GM12878 (cell line): ENCODE results near the gene GORASP1. TPM values are rescaled to one million over a fixed set of nuclear protein-coding genes. Genes with fewer than 3 reads are reported as not detected.
A peak's percentile ranks its signal among the peaks of the same experiment; 100 is the strongest.

Source experiments
- ATAC-seq: fragments of 200-7000 bp; cut with Tn5 transposase; 3 replicates; pipeline ENCODE4 v1.9.1; 2020; ENCODE audit warnings: mild to moderate bottlenecking, moderate library complexity
- BruUV-seq: library from RNA; stranded (reverse); fragments of 400-500 nt; replicated peaks from 2 replicates; lab custom pipeline; 2021; lab: Mats Ljungman, UMichigan
- CTCF ChIA-PET: fragments of 300-600 bp; sonication (Branson Sonifier 250); formaldehyde crosslinking; extraction: SDS; loops from one replicate; lab custom pipeline; 2021; ENCODE audit warnings: inconsistent platforms; lab: Yijun Ruan, JAX
- POLR2A ChIA-PET: fragments of 350-600 bp; formaldehyde crosslinking; extraction: SDS; loops from one replicate; lab custom pipeline; 2021; ENCODE audit warnings: inconsistent platforms; lab: Charles Lee
- RAD21 ChIA-PET: fragments of 300-600 bp; sonication (Branson Sonifier 250); formaldehyde crosslinking; loops from one replicate; lab custom pipeline; 2023; ENCODE audit warnings: antibody characterized with exemption; ENCODE audit not compliant: unreplicated experiment; lab: Charles Lee
- SMC1A ChIA-PET: fragments of 300-600 bp; sonication (Branson Sonifier 250); formaldehyde crosslinking; loops from one replicate; lab custom pipeline; 2023; ENCODE audit not compliant: unreplicated experiment, uncharacterized antibody; lab: Charles Lee
- DNase-seq: peaks from one replicate; pipeline ENCODE4 v3.0.0-alpha.2; 2011; ENCODE audit warnings: low read depth, low spot score
- FAIRE-seq: peaks from 3 replicates; lab custom pipeline; 2011; peaks lifted over from hg19 to GRCh38; lab: Jason Lieb, UNC
- H2AFZ ChIP-seq: 2 replicates; pipeline ENCODE4 v1.6.0; 2011; ENCODE audit warnings: low read depth, low read length, control low read depth; ENCODE audit not compliant: control insufficient read depth
- H3K27ac ChIP-seq: 2 replicates; pipeline ENCODE4 v1.5.1; 2011; ENCODE audit warnings: control low read depth; ENCODE audit not compliant: control insufficient read depth, insufficient read depth
- H3K27me3 ChIP-seq, 2 experiments: replicated peaks in 1 of 2; 2 replicates each; pipeline versions ENCODE4 v1.6.0 to v1.6.1; 2011; ENCODE audit warnings: low read length in 1 of 2; ENCODE audit not compliant: control insufficient read depth in 2 of 2, insufficient read depth in 2 of 2
- H3K36me3 ChIP-seq, 2 experiments: 2 replicates each; pipeline ENCODE4 v1.5.1; 2011; ENCODE audit warnings: low read length in 1 of 2; ENCODE audit not compliant: control insufficient read depth in 2 of 2, insufficient read depth in 2 of 2
- H3K4me1 ChIP-seq: 2 replicates; pipeline ENCODE4 v1.6.1; 2011; ENCODE audit warnings: mild to moderate bottlenecking, low read length, moderate library complexity, mixed read lengths; ENCODE audit not compliant: control insufficient read depth, insufficient read depth
- H3K4me2 ChIP-seq: 2 replicates; pipeline ENCODE4 v1.6.0; 2011; ENCODE audit warnings: control low read depth; ENCODE audit not compliant: control insufficient read depth, insufficient read depth
- H3K4me3 ChIP-seq: fragments of 200-600 bp; sonication (generic); 2 replicates; pipeline ENCODE4 v1.5.1; 2016
- H3K79me2 ChIP-seq: 2 replicates; pipeline ENCODE4 v1.6.0; 2011; ENCODE audit warnings: low read length; ENCODE audit not compliant: control insufficient read depth, insufficient read depth
- H3K9ac ChIP-seq: 2 replicates; pipeline ENCODE4 v1.8.0; 2011; ENCODE audit warnings: low read length, control low read depth, mixed read lengths; ENCODE audit not compliant: control insufficient read depth, insufficient read depth
- H3K9me3 ChIP-seq: replicated peaks from 3 replicates; pipeline ENCODE4 v1.5.1; 2011; ENCODE audit warnings: mild to moderate bottlenecking, low read length; ENCODE audit not compliant: control insufficient read depth, insufficient read depth
- H4K20me1 ChIP-seq: 2 replicates; pipeline ENCODE4 v1.6.0; 2011; ENCODE audit not compliant: control insufficient read depth, insufficient read depth
- CBFB ChIP-seq: IDR thresholded peaks from 2 replicates; pipeline ENCODE4 v1.6.1; 2016; ENCODE audit warnings: antibody characterized with exemption, low read depth
- CEBPZ ChIP-seq: fragments of 150-350 bp; IDR thresholded peaks from 2 replicates; pipeline ENCODE4 v1.6.1; 2016; ENCODE audit warnings: low read depth, low read length
- CHD4 ChIP-seq: fragments of 200-600 bp; sonication (generic); IDR thresholded peaks from 2 replicates; pipeline ENCODE4 v1.6.1; 2016; ENCODE audit warnings: mild to moderate bottlenecking
- MXI1 ChIP-seq: fragments of 150-350 bp; IDR thresholded peaks from 2 replicates; pipeline ENCODE4 v1.6.1; 2011; ENCODE audit warnings: low read depth, mild to moderate bottlenecking, inconsistent platforms, low read length, improper control_type of control experiment
- NR2F1 ChIP-seq: fragments of 450-650 bp; conservative IDR thresholded peaks from 2 replicates; pipeline ENCODE4 v1.6.1; 2017; ENCODE audit warnings: mild to moderate bottlenecking
- PAX5 ChIP-seq: IDR thresholded peaks from 2 replicates; pipeline ENCODE4 v1.6.1; 2011; ENCODE audit warnings: low read depth, low read length, borderline replicate concordance
- POLR2A ChIP-seq: IDR thresholded peaks from 2 replicates; pipeline ENCODE4 v1.6.1; 2011; ENCODE audit warnings: low read depth, mild to moderate bottlenecking, low read length
- SPI1 ChIP-seq: IDR thresholded peaks from 2 replicates; pipeline ENCODE4 v1.6.1; 2011; ENCODE audit warnings: low read depth, mild to moderate bottlenecking, low read length, moderate library complexity, borderline replicate concordance; ENCODE audit not compliant: insufficient read depth
- SUZ12 ChIP-seq: fragments of 200-600 bp; sonication (generic); IDR thresholded peaks from one replicate; pipeline ENCODE4 v1.6.1; 2018; ENCODE audit warnings: antibody characterized with exemption, mild to moderate bottlenecking; ENCODE audit not compliant: unreplicated experiment
- WGBS: methylation state at CpG from one replicate; pipeline ENCODE4 v1.1.6; 2016; ENCODE audit warnings: low lambda C conversion rate; ENCODE audit not compliant: insufficient replicate concordance, insufficient coverage; ENCODE audit errors: missing lambda C conversion rate; 5-methylcytosine and 5-hydroxymethylcytosine counted together
- in situ Hi-C: fragments of 300-500 bp; cut with MboI; formaldehyde crosslinking; loops from 9 replicates; pipeline ENCODE4 v1.14.3; 2018; ENCODE audit warnings: mixed read lengths
- intact Hi-C: fragments of 100-400 bp; cut with micrococcal nuclease; formaldehyde crosslinking; loops from one replicate; pipeline ENCODE4 v1.14.2; 2022; ENCODE audit not compliant: unreplicated experiment
- polyA plus RNA-seq, 11 experiments: library from polyadenylated mRNA; depleted of rRNA in 4 of 11; unstranded in 6 of 11; stranded (reverse) in 5 of 11; fragments of >200 nt; fragmentation: Nextera tagmentation in 4 of 11; fragmentation: Illumina TruSeq in 1 of 11; extraction: Ambion mirVana in 4 of 11; extraction: Trizol in 1 of 11; gene quantifications; 1 replicate in 1 of 11; 2 replicates in 10 of 11; pipeline versions ENCODE4 v1.2.1 to v1.2.3, GENCODE V29; 2011 to 2016; ENCODE audit warnings: inconsistent platforms in 2 of 11, missing spikeins in 2 of 11, low read depth in 1 of 11
- total RNA-seq, 4 experiments: library from RNA; depleted of rRNA in 3 of 4; stranded (reverse); fragments of >200 nt in 3 of 4; fragmentation: Illumina TruSeq in 1 of 4; extraction: Trizol in 1 of 4; gene quantifications; 2 replicates each; pipeline versions ENCODE4 v1.2.1 to v1.2.3, GENCODE V29; 2013 to 2021
- TF ChIP-seq, protein P1 (sequence below): IDR thresholded peaks from 2 replicates; pipeline ENCODE4 v1.6.1; 2012; ENCODE audit warnings: improper control_type of control experiment, low read depth, low read length; ENCODE audit not compliant: insufficient replicate concordance
- TF ChIP-seq, protein P2 (sequence below): fragments of 450-650 bp; IDR thresholded peaks from 2 replicates; pipeline ENCODE4 v1.6.1; 2017; ENCODE audit warnings: mild to moderate bottlenecking, low read depth, inconsistent platforms; ENCODE audit not compliant: poor library complexity, severe bottlenecking

GORASP1 gene
- total and polyA plus RNA-seq, 10 of the 15 experiments (the other 5 are each of a cell fraction or from before 2014, with no cell fraction given): 3.6 to 32.7 (median 23.2) TPM

GRCh38 chr3:39148435-39149058 is 41.1 kb upstream of the GORASP1 start:
- H3K27ac ChIP-seq: peak overlapping the region; percentile 99
- peaks cover 4 to 12% of the 10 kb centered on the region in 2 experiments for H3K36me3 ChIP-seq
- WGBS: 7% methylated on average over 9 of the region's 9 CpGs
- no peaks in the 10 kb centered on the region; the same call in 1 of the 2 replicates for H4K20me1 ChIP-seq
- H3K4me3 ChIP-seq: peak overlapping the region; percentile 85; the same call in 1 of the 2 replicates
- H3K4me2 ChIP-seq: peak overlapping the region; percentile 97
- H3K9me3 ChIP-seq: no peaks in the 10 kb centered on the region
- in situ Hi-C loops (no loop called here), intact Hi-C loops (no loop called here)
- FAIRE-seq (peak; percentile 7), ATAC-seq (no peak), DNase-seq (no peak)
- peak overlapping the region; percentile 85 for H3K9ac ChIP-seq
- H3K4me1 ChIP-seq: peaks cover 45% of the 10 kb centered on the region
- ChIA-PET SMC1A (interaction anchor here (1.2 to 4.9 kb wide), 10 partner anchors 15 to 143 kb away, joined by 3 to 20 read pairs (median 6); no protein-coding TSS in a partner anchor), POLR2A (interaction anchor here (0.6 to 2.5 kb wide), 3 partner anchors 40 to 147 kb away, joined by 3 to 11 read pairs (median 4); no protein-coding TSS in a partner anchor), RAD21 (interaction anchor here (0.6 to 2.0 kb wide), 9 partner anchors 10 to 147 kb away, joined by 3 to 6 read pairs (median 4); partner anchors contain the start of genes GORASP1 and TTC21A), CTCF (interaction anchor here (0.7 to 4.4 kb wide), 5 partner anchors 21 to 48 kb away, joined by 3 to 27 read pairs (median 10); no protein-coding TSS in a partner anchor)
- no TSS peak for BruUV-seq
- peaks cover 83% of the 10 kb centered on the region for H3K79me2 ChIP-seq
- H2AFZ ChIP-seq: peak overlapping the region; percentile 9
- H3K27me3 ChIP-seq: no peaks in the 10 kb centered on the region
- TF ChIP-seq SUZ12 (no peak), CBFB (0 out of 2 replicates have a peak, but pooled peaks have one; percentile 8), SPI1 (peak; percentile 44; the same call in 1 of the 2 replicates), MXI1 (peak; percentile 48; the same call in 1 of the 2 replicates), PAX5 (0 out of 2 replicates have a peak, but pooled peaks have one; percentile 3), NR2F1 (0 out of 2 replicates have a peak, but pooled peaks have one; percentile 13), CHD4 (no peak), CEBPZ (no peak), POLR2A (no peak; the same call in 1 of the 2 replicates)
- TF ChIP-seq, protein P1, sequence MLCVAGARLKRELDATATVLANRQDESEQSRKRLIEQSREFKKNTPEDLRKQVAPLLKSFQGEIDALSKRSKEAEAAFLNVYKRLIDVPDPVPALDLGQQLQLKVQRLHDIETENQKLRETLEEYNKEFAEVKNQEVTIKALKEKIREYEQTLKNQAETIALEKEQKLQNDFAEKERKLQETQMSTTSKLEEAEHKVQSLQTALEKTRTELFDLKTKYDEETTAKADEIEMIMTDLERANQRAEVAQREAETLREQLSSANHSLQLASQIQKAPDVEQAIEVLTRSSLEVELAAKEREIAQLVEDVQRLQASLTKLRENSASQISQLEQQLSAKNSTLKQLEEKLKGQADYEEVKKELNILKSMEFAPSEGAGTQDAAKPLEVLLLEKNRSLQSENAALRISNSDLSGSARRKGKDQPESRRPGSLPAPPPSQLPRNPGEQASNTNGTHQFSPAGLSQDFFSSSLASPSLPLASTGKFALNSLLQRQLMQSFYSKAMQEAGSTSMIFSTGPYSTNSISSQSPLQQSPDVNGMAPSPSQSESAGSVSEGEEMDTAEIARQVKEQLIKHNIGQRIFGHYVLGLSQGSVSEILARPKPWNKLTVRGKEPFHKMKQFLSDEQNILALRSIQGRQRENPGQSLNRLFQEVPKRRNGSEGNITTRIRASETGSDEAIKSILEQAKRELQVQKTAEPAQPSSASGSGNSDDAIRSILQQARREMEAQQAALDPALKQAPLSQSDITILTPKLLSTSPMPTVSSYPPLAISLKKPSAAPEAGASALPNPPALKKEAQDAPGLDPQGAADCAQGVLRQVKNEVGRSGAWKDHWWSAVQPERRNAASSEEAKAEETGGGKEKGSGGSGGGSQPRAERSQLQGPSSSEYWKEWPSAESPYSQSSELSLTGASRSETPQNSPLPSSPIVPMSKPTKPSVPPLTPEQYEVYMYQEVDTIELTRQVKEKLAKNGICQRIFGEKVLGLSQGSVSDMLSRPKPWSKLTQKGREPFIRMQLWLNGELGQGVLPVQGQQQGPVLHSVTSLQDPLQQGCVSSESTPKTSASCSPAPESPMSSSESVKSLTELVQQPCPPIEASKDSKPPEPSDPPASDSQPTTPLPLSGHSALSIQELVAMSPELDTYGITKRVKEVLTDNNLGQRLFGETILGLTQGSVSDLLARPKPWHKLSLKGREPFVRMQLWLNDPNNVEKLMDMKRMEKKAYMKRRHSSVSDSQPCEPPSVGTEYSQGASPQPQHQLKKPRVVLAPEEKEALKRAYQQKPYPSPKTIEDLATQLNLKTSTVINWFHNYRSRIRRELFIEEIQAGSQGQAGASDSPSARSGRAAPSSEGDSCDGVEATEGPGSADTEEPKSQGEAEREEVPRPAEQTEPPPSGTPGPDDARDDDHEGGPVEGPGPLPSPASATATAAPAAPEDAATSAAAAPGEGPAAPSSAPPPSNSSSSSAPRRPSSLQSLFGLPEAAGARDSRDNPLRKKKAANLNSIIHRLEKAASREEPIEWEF: no peak
- TF ChIP-seq, protein P2, sequence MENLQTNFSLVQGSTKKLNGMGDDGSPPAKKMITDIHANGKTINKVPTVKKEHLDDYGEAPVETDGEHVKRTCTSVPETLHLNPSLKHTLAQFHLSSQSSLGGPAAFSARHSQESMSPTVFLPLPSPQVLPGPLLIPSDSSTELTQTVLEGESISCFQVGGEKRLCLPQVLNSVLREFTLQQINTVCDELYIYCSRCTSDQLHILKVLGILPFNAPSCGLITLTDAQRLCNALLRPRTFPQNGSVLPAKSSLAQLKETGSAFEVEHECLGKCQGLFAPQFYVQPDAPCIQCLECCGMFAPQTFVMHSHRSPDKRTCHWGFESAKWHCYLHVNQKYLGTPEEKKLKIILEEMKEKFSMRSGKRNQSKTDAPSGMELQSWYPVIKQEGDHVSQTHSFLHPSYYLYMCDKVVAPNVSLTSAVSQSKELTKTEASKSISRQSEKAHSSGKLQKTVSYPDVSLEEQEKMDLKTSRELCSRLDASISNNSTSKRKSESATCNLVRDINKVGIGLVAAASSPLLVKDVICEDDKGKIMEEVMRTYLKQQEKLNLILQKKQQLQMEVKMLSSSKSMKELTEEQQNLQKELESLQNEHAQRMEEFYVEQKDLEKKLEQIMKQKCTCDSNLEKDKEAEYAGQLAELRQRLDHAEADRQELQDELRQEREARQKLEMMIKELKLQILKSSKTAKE: no peak
